HG03066 (cell line): ENCODE results near the gene GRID2IP.

Experiments used
- ATAC-seq: cut with Tn5 transposase; IDR thresholded peaks from one replicate; pipeline ENCODE4 v1.9.1; 2021; ENCODE audit warnings: low read depth; ENCODE audit not compliant: unreplicated experiment

Gene GRID2IP

GRCh38 chr7:6528401-6529130 lies 22.7 kb downstream of the GRID2IP start:
- ATAC-seq, result no peak

DNA sequence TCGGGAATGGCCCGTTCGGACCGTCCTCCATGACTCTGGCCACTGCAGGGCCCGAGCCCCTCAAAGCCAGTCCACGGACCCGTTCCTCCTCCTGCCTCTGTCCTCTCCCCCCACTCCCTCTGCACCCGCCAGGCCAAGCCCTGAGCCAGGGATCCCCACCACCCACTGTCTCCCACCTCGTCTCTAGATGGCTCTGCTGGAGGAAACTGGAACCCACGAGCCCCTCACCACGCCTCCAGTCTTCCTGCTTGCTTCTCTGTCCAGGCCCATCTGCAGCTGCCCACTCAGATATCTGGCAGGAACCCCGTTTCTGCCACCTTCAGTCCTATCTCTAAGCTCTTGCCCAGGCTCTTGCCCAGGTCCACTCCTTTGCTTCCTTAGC lies 24.3 kb downstream of the GRID2IP start:
- no peak for ATAC-seq

GRCh38 chr7:6520163-6520981 lies 30.9 kb downstream of the GRID2IP start:
- ATAC-seq, result no peak

- ATAC-seq, result no peak
These were observed 34.8 kb downstream of the GRID2IP start for GRCh38 chr7:6516387-6516983.

DNA sequence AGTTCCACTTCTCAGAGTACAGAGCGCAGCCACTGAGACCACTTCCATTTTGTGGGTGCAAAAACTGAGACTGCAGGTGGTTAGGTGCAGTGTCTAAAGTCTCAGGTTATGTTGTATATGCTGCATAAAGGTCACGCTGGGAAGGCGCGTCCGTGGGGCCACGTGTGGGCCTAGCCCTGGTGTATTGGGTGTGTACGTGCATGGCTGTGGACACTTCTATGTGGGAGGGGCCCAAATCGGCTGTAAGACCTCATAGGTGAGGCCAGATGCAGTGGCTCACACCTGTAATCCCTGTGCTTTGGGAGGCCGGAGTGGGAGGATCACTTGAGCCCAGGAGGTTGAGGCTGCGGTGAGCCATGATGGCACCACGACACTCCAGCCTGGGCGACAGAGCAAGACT lies 37.7 kb downstream of the GRID2IP start:
- no peak for ATAC-seq

GRCh38 chr7:6512892-6513291 lies 38.4 kb downstream of the GRID2IP start:
- ATAC-seq, result no peak

- no peak for ATAC-seq
These were observed 40.7 kb downstream of the GRID2IP start for GRCh38 chr7:6510476-6511133.

GRCh38 chr7:6508950-6509349 lies 42.3 kb downstream of the GRID2IP start:
- no peak for ATAC-seq

- ATAC-seq, result no peak
These were observed 42.7 kb downstream of the GRID2IP start for GRCh38 chr7:6508539-6508938.

DNA sequence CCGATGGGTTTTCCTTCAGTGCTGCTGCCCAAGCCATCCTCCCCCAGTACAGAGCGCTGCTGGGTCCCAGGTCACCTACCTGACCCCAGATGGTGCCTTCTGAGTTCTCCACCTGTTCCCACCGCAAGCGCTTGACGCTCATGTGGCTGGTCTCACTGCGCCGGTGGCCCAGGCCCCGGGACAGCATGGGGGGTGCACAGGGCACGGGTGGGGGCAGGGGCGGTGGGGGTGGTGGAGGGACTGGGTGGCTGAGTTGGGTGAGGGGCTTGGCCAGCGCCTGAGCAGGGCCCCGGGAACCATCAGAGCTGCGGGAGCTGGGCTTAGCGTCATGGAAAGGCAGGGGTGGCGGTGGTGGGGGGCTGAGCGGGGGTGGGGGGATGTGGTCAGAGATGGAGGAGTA lies 43.4 kb downstream of the GRID2IP start:
- no peak for ATAC-seq

GRCh38 chr7:6505685-6506559 lies 45.3 kb downstream of the GRID2IP start:
- no peak for ATAC-seq

- ATAC-seq, result no peak
These were observed 46.3 kb downstream of the GRID2IP start for GRCh38 chr7:6504996-6505395.

- no peak for ATAC-seq
These were observed 48.4 kb downstream of the GRID2IP start for GRCh38 chr7:6502886-6503285.

GRCh38 chr7:6501586-6502564 lies 49.4 kb downstream of the GRID2IP start:
- ATAC-seq, result no peak

DNA sequence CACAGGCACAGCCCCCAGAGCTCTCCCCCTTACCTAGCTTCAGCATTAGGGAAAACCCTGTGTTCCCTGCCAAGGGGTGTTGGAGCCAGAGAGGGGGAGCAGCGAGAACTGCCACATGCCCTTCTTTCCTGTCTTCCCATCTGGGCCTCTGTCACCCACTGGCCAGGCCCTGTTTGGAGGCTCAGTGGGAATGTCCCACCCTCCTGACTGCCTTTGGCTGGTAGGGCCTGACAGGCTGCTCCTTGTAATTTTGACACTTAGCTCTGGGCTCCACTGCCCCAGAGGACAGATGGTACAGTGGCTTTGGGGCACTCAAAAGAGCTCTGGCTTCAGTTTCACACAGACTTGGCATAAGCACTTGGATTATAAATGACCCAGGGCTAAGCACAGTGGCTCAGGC lies 50.6 kb downstream of the GRID2IP start:
- no peak for ATAC-seq

GRCh38 chr7:6497994-6498393 lies 53.3 kb downstream of the GRID2IP start:
- no peak for ATAC-seq

GRCh38 chr7:6497637-6497905 lies 53.7 kb downstream of the GRID2IP start:
- no peak for ATAC-seq

DNA sequence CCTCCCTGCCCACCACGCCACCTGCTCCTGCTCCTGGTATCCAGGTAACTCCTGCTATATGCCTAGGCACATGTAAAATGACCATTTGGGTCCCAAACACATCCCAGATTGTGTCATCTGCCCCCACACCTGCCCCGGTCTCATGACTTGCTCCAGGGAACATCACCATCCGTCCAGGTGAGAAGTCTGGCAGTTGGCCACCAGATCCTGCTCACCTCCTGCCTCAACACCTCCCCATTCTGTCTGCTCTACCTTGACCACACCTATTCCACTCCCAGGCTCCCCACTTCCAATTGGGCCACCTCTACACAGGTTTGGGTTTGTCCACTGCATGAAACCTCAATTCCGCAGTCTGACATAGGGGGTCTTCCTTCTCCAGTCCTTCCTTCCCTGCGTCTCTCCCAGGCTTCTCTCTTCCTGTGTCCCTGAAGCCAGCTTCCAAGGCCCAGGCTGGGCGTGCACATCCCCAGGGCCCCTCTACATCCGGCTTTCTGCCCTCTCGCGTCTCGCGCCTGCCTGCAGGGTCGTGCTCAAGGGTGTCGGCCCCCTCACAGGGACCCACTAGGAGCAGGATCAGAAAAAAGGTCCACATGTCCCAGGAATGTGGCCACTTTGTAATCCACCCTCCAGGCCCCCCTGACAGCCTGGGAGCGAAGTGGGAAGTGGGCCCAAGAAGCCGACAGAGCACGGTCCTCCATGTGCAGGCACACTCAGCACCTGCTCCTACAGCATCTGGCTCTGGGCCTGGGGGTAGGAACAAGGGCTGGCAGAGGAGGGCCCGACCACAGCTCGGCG lies 54.2 kb downstream of the GRID2IP start:
- no peak for ATAC-seq
